Thymus (tissue), 11 donors: Measurements from ENCODE around the gene FAM8A1. TPM values are rescaled to one million over a fixed set of nuclear protein-coding genes. Genes with fewer than 3 reads are reported as not detected.
"Not testable (repeated sequence)": the region's sequence is repeated elsewhere in the genome, so short reads cannot be mapped to it uniquely, and the experiment has no call there.

Experiments used
- DNase-seq, 9 donors: peaks; one replicate each; pipeline ENCODE4 v3.0.0-alpha.2; 2013; ENCODE audit warnings: low spot score in 9 of 9, low read depth in 6 of 9, missing footprints in 1 of 9
- H3K27ac ChIP-seq, 2 donors: one replicate each; pipeline ENCODE4 v1.5.1; 2013; ENCODE audit warnings: control low read depth in 1 of 2, low read depth in 1 of 2, low read length in 1 of 2, mild to moderate bottlenecking in 1 of 2, moderate library complexity in 1 of 2
- H3K27me3 ChIP-seq, 2 donors: one replicate each; pipeline ENCODE4 v1.5.1; 2013; ENCODE audit warnings: low read length in 1 of 2; ENCODE audit not compliant: control insufficient read depth in 2 of 2, insufficient read depth in 1 of 2
- H3K36me3 ChIP-seq, 2 donors: one replicate each; pipeline ENCODE4 v1.5.1; 2013; ENCODE audit warnings: low read length in 1 of 2, mild to moderate bottlenecking in 1 of 2, moderate library complexity in 1 of 2; ENCODE audit not compliant: control insufficient read depth in 2 of 2, insufficient read depth in 2 of 2
- H3K4me1 ChIP-seq, 2 donors: one replicate each; pipeline ENCODE4 v1.5.1; 2013; ENCODE audit warnings: low read length in 2 of 2; ENCODE audit not compliant: control insufficient read depth in 2 of 2, insufficient read depth in 2 of 2
- H3K4me3 ChIP-seq, 2 donors: one replicate each; pipeline ENCODE4 v1.5.1; 2013; ENCODE audit warnings: low read length in 2 of 2, control low read depth in 1 of 2, mild to moderate bottlenecking in 1 of 2
- H3K9me3 ChIP-seq, 2 donors: one replicate each; pipeline ENCODE4 v1.5.1; 2013; ENCODE audit warnings: low read length in 1 of 2, mild to moderate bottlenecking in 1 of 2; ENCODE audit not compliant: control insufficient read depth in 2 of 2, insufficient read depth in 1 of 2
- WGBS: extraction: QIAGEN DNeasy Blood & Tissue Kit; methylation state at CpG from one replicate; pipeline ENCODE4 v1.1.7; 2013; 5-methylcytosine and 5-hydroxymethylcytosine counted together
- polyA plus RNA-seq: library from polyadenylated mRNA; stranded (reverse); fragments of 200-250 nt; gene quantifications from one replicate; pipeline ENCODE4 v1.2.3, GENCODE V29; 2013
- total RNA-seq: library from RNA; stranded (reverse); fragments of 120-200 nt; gene quantifications from one replicate; pipeline ENCODE4 v1.2.4, GENCODE V29; 2013
- donor health status: healthy.

Gene FAM8A1
- total and polyA plus RNA-seq, 2 donors: 15.7 to 16.8 TPM

GRCh38 chr6:17577059-17577458 lies 23.0 kb upstream of the FAM8A1 start:
- DNase-seq: no peak
- WGBS: 95% methylated on average over 1 of the region's 1 CpG
- H3K27me3 ChIP-seq: peaks cover 0 to 12% of the 10 kb centered on the region in 2 donors
- H3K4me1 ChIP-seq: no peaks in the 10 kb centered on the region
- no peak overlapping the region for H3K27ac ChIP-seq
- H3K36me3 ChIP-seq: no peaks in the 10 kb centered on the region
- H3K4me3 ChIP-seq: no peak overlapping the region
- H3K9me3 ChIP-seq: peaks cover 2 to 7% of the 10 kb centered on the region in 2 donors

DNA sequence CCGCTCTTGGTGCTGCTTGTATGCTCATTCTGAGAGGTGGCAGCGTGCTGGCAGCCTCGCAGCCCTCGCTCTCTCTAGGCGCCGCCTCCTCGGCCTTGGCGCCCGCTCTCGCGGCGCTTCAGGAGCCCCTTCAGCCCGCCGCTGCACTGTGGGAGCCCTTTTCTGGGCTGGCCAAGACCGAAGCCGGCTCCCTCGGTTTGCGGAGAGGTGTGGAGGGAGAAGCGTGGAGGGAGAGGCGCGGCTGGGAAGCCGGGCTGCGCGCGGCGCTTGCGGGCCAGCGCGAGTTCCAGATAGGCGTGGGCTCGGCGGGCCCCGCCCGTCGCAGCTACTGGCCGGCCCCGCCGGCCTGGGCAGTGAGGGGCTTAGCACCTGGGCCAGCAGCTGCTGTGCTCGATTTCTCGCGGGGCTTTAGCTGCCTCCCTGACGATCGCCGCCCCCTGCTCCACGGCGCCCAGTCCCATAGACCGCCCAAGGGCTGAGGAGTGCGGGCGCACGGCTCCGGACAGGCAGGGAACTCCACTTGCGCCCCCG lies 19.5 kb upstream of the FAM8A1 start:
- H3K27me3 ChIP-seq: peaks cover 0 to 12% of the 10 kb centered on the region in 2 donors
- H3K9me3 ChIP-seq: peaks cover 2 to 7% of the 10 kb centered on the region in 2 donors
- H3K36me3 ChIP-seq: no peaks in the 10 kb centered on the region
- 27% methylated on average over 53 of the region's 53 CpGs for WGBS
- H3K4me3 ChIP-seq: peak overlapping the region; percentile 34 to 43
- H3K27ac ChIP-seq: no peak overlapping the region
- DNase-seq: peak in 2 of 9 donors; percentile 15 to 49
- H3K4me1 ChIP-seq: no peaks in the 10 kb centered on the region

GRCh38 chr6:17581282-17581681 lies 18.8 kb upstream of the FAM8A1 start:
- H3K27ac ChIP-seq, H3K9me3 ChIP-seq, H3K4me3 ChIP-seq, H3K36me3 ChIP-seq, DNase-seq, H3K4me1 ChIP-seq: not testable (repeated sequence)
- H3K27me3 ChIP-seq: peaks cover 0 to 12% of the 10 kb centered on the region in 2 donors
- WGBS: 98% methylated on average over 7 of the region's 7 CpGs

DNA sequence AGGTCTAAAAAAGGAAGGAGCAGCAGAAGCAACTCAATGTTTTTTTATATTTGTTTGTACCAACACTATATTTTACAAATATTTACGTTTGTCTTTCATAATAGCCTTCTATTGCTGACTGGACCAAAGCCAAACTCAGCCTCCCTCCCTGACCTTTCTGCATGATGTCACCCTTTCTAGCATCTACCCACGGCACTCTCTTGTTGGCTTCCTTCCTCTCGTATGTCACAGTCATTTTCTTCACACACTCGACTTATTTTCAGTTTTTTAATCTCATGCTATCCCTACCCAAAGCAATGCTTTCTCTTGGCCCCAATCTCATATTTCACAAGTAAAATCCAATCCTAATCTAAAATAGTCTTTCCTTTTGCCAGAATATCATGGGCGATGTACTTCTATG lies 16.3 kb upstream of the FAM8A1 start:
- H3K9me3 ChIP-seq: peaks cover 0 to 4% of the 10 kb centered on the region in 2 donors
- no peak overlapping the region for H3K27ac ChIP-seq
- no peak overlapping the region for H3K4me3 ChIP-seq
- peaks cover under 1 to 3% of the 10 kb centered on the region in 2 donors for H3K4me1 ChIP-seq
- H3K27me3 ChIP-seq: peaks cover 0 to 12% of the 10 kb centered on the region in 2 donors
- no peaks in the 10 kb centered on the region for H3K36me3 ChIP-seq
- 54% methylated on average over 5 of the region's 5 CpGs for WGBS
- DNase-seq: no peak

DNA sequence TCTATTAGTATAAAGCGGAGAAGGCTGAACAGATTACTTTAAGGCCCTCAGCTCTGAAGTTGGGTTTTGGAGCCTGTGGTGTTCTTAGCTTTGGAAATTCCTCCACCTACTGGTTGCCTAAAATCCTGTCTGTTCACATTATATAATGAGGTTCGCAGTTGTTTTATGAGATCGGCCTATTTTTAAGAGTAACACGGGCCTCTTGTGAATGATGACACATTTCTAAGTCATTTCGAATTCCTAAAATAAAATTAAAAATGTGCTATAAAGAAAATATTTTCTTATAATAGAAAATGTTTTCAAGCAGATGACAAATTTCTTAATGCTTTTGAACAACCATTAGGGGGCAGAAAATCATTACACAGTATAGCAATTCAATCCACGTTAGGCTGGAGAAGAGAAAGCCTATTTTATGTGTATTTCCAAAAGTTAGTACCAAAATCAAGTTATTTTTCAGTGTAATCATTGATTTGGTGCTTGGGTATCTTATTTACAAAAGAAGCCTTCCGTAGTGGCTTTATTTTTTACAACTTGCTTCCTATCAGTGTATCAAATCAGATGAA lies 15.8 kb upstream of the FAM8A1 start:
- H3K27me3 ChIP-seq: peaks cover 0 to 12% of the 10 kb centered on the region in 2 donors
- no peak overlapping the region for H3K27ac ChIP-seq
- DNase-seq: peak in 7 of 9 donors; percentile 25 to 75 (median 50)
- H3K9me3 ChIP-seq: peaks cover 0 to 4% of the 10 kb centered on the region in 2 donors
- H3K36me3 ChIP-seq: no peaks in the 10 kb centered on the region
- peak overlapping the region in 1 of 2 donors; percentile 5 for H3K4me3 ChIP-seq
- 19% methylated on average over 7 of the region's 7 CpGs for WGBS
- peaks cover 6 to 8% of the 10 kb centered on the region in 2 donors for H3K4me1 ChIP-seq

GRCh38 chr6:17585766-17586490 lies 14.2 kb upstream of the FAM8A1 start:
- 75% methylated on average over 7 of the region's 7 CpGs for WGBS
- Histone ChIP-seq H3K27ac (no peak overlapping the region), H3K9me3 (no peaks in the 10 kb centered on the region), H3K27me3 (peaks cover 0 to under 1% of the 10 kb centered on the region in 2 donors), H3K36me3 (no peaks in the 10 kb centered on the region), H3K4me3 (no peak overlapping the region), H3K4me1 (peaks cover 16 to 17% of the 10 kb centered on the region in 2 donors)
- peak in 1 of 9 donors; percentile 31 for DNase-seq

DNA sequence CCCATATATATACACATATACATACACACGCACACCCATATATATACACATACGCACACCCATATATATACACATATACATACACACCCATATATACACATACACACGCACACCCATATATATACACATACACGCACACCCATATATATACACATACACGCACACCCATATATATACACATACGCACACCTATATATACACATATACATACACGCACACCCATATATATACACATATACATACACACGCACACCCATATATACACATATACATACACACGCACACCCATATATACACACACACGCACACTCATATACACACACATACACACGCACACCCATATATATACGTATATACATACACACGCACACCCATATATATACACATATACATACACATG lies 13.5 kb upstream of the FAM8A1 start:
- H3K4me1 ChIP-seq: peaks cover 16 to 17% of the 10 kb centered on the region in 2 donors
- 97% methylated on average over 13 of the region's 13 CpGs for WGBS
- not testable (repeated sequence) for H3K27me3 ChIP-seq, H3K9me3 ChIP-seq, DNase-seq, H3K27ac ChIP-seq, H3K36me3 ChIP-seq, H3K4me3 ChIP-seq

- Histone ChIP-seq H3K27me3 (no peaks in the 10 kb centered on the region), H3K27ac (no peak overlapping the region)
- WGBS: 97% methylated on average over 6 of the region's 6 CpGs
Observed at GRCh38 chr6:17588011-17588410, 12.1 kb upstream of the FAM8A1 start.

GRCh38 chr6:17589406-17590096 lies 10.6 kb upstream of the FAM8A1 start:
- WGBS: 65% methylated on average over 5 of the region's 5 CpGs
- H3K4me1 ChIP-seq: peaks cover 16 to 17% of the 10 kb centered on the region in 2 donors
- no peak overlapping the region for H3K4me3 ChIP-seq
- H3K9me3 ChIP-seq: no peaks in the 10 kb centered on the region
- no peaks in the 10 kb centered on the region for H3K36me3 ChIP-seq
- H3K27ac ChIP-seq: peak overlapping the region; percentile 59 to 81
- DNase-seq: peak; percentile 41 to 89 (median 68)
- no peaks in the 10 kb centered on the region for H3K27me3 ChIP-seq

More at GRCh38 chr6:17588011-17588410, 12.1 kb upstream of the FAM8A1 start:
- H3K4me1 ChIP-seq: peaks cover 16 to 17% of the 10 kb centered on the region in 2 donors
- no peak overlapping the region for H3K4me3 ChIP-seq
- no peak for DNase-seq
- no peaks in the 10 kb centered on the region for H3K9me3 ChIP-seq
- no peaks in the 10 kb centered on the region for H3K36me3 ChIP-seq
